A549 (cell line): Measurements from ENCODE around the gene BICC1. TPM values are rescaled to one million over a fixed set of nuclear protein-coding genes. Genes with fewer than 3 reads are reported as not detected.

Source experiments
- ATAC-seq, 2 experiments: fragments of 200-7000 bp in 1 of 2; fragments of >200 bp in 1 of 2; cut with Nextera tagmentation in 1 of 2; cut with Tn5 transposase in 1 of 2; 3 replicates each; pipeline versions ENCODE4 v1.8.0 to v1.9.1; 2018 to 2020; ENCODE audit warnings: mild to moderate bottlenecking in 1 of 2, moderate library complexity in 1 of 2
- CTCF ChIA-PET: fragments of 300-600 bp; sonication (Branson Sonifier 250); formaldehyde crosslinking; extraction: SDS; loops from one replicate; lab custom pipeline; 2021; ENCODE audit warnings: antibody characterized with exemption, inconsistent platforms; lab: Yijun Ruan, JAX
- POLR2A ChIA-PET: fragments of 350-600 bp; formaldehyde crosslinking; extraction: SDS; loops from one replicate; lab custom pipeline; 2021; ENCODE audit warnings: antibody characterized with exemption, inconsistent platforms; lab: Yijun Ruan, JAX
- DNase-seq, 2 experiments: peaks; one replicate each; pipeline versions ENCODE4 v3.0.0 to v3.0.0-alpha.2; 2011 to 2016; ENCODE audit warnings: low read depth in 1 of 2, low spot score in 1 of 2
- FAIRE-seq: peaks from 2 replicates; lab custom pipeline; 2011; peaks lifted over from hg19 to GRCh38; lab: Jason Lieb, UNC
- H3K27ac ChIP-seq, 2 experiments: fragments of >200 bp; sonication (Bioruptor Twin); formaldehyde crosslinking; 3 replicates each; pipeline ENCODE4 v1.5.1; 2016 to 2017
- H3K4me1 ChIP-seq: fragments of >200 bp; sonication (Bioruptor Twin); formaldehyde crosslinking; 3 replicates; pipeline ENCODE4 v1.6.1; 2016
- H3K4me2 ChIP-seq: fragments of >200 bp; sonication (Bioruptor Twin); formaldehyde crosslinking; 3 replicates; pipeline ENCODE4 v1.6.1; 2016
- H3K4me3 ChIP-seq: fragments of >200 bp; sonication (Bioruptor Twin); formaldehyde crosslinking; 3 replicates; pipeline ENCODE4 v1.5.1; 2016
- H3K9me3 ChIP-seq: fragments of >200 bp; sonication (Bioruptor Twin); formaldehyde crosslinking; 3 replicates; pipeline ENCODE4 v1.6.1; 2016
- BHLHE40 ChIP-seq: IDR thresholded peaks from 2 replicates; pipeline ENCODE4 v1.6.1; 2012; ENCODE audit warnings: low read depth, low read length, inconsistent platforms
- CBX2 ChIP-seq: fragments of 200-600 bp; sonication (generic); IDR thresholded peaks from 2 replicates; pipeline ENCODE4 v1.6.1; 2016; ENCODE audit warnings: low read depth, mild to moderate bottlenecking, borderline replicate concordance
- CBX8 ChIP-seq: fragments of 200-600 bp; sonication (generic); IDR thresholded peaks from 2 replicates; pipeline ENCODE4 v1.6.1; 2016
- CHD4 ChIP-seq: fragments of 200-600 bp; sonication (generic); IDR thresholded peaks from 2 replicates; pipeline ENCODE4 v1.6.1; 2016; ENCODE audit warnings: antibody characterized with exemption, mild to moderate bottlenecking, borderline replicate concordance
- ESRRA ChIP-seq: fragments of 150-350 bp; IDR thresholded peaks from 2 replicates; pipeline ENCODE4 v1.6.1; 2014; ENCODE audit warnings: mild to moderate bottlenecking, low read length, borderline replicate concordance
- FOXS1 ChIP-seq: fragments of 250-450 bp; sonication (Bioruptor Pico); IDR thresholded peaks from 2 replicates; pipeline ENCODE4 v1.5.0; 2020; ENCODE audit warnings: mild to moderate bottlenecking, moderate library complexity
- HES2 ChIP-seq: fragments of >200 bp; sonication (Bioruptor Twin); formaldehyde crosslinking; IDR thresholded peaks from 2 replicates; pipeline ENCODE4 v1.6.1; 2016
- HEYL ChIP-seq: fragments of 250-450 bp; sonication (Bioruptor Pico); IDR thresholded peaks from 2 replicates; pipeline ENCODE4 v1.8.0; 2021; ENCODE audit warnings: mild to moderate bottlenecking, moderate library complexity
- HOXB13 ChIP-seq: fragments of 250-450 bp; sonication (Bioruptor Pico); IDR thresholded peaks from 2 replicates; pipeline ENCODE4 v1.5.0; 2020; ENCODE audit warnings: low read depth, mild to moderate bottlenecking, moderate library complexity
- JUNB ChIP-seq: fragments of >200 bp; sonication (Bioruptor Twin); formaldehyde crosslinking; IDR thresholded peaks from 2 replicates; pipeline ENCODE4 v1.6.1; 2016
- KDM5A ChIP-seq: fragments of 200-600 bp; sonication (generic); IDR thresholded peaks from 2 replicates; pipeline ENCODE4 v1.6.1; 2016; ENCODE audit warnings: antibody characterized with exemption, mild to moderate bottlenecking
- MAFK ChIP-seq: fragments of 450-650 bp; IDR thresholded peaks from 2 replicates; pipeline ENCODE4 v1.6.1; 2014; ENCODE audit not compliant: partially characterized antibody
- MYC ChIP-seq: IDR thresholded peaks from 2 replicates; pipeline ENCODE4 v1.6.1; 2012; ENCODE audit warnings: mild to moderate bottlenecking, inconsistent platforms, low read length, improper control_type of control experiment, borderline replicate concordance
- NFE2L2 ChIP-seq: fragments of 150-350 bp; conservative IDR thresholded peaks from 2 replicates; pipeline ENCODE4 v1.6.1; 2014; ENCODE audit warnings: low read length
- NR3C1 ChIP-seq: fragments of >200 bp; sonication (Bioruptor Twin); formaldehyde crosslinking; IDR thresholded peaks from 3 replicates; pipeline ENCODE4 v1.6.1; 2017
- PHF8 ChIP-seq: fragments of 200-600 bp; sonication (generic); IDR thresholded peaks from 2 replicates; pipeline ENCODE4 v1.6.1; 2016; ENCODE audit warnings: low read depth, mild to moderate bottlenecking, antibody characterized with exemption, moderate library complexity, borderline replicate concordance
- POLR2AphosphoS2 ChIP-seq: conservative IDR thresholded peaks from 2 replicates; pipeline ENCODE4 v1.6.1; 2012; ENCODE audit warnings: low read length, improper control_type of control experiment, inconsistent platforms
- RCOR1 ChIP-seq: fragments of 150-350 bp; IDR thresholded peaks from 2 replicates; pipeline ENCODE4 v1.6.1; 2014; ENCODE audit warnings: antibody characterized with exemption, low read length, low read depth
- REST ChIP-seq: fragments of 200-600 bp; sonication (generic); IDR thresholded peaks from 2 replicates; pipeline ENCODE4 v1.6.1; 2016; ENCODE audit warnings: antibody characterized with exemption, mild to moderate bottlenecking, moderate library complexity
- SREBF2 ChIP-seq: fragments of 450-650 bp; IDR thresholded peaks from 2 replicates; pipeline ENCODE4 v1.6.1; 2014; ENCODE audit warnings: mild to moderate bottlenecking, moderate library complexity
- TFCP2L1 ChIP-seq: fragments of 250-450 bp; sonication (Bioruptor Pico); IDR thresholded peaks from 2 replicates; pipeline ENCODE4 v1.5.0; 2021; ENCODE audit warnings: mild to moderate bottlenecking
- ZC3H11A ChIP-seq: fragments of 450-650 bp; IDR thresholded peaks from 2 replicates; pipeline ENCODE4 v1.6.1; 2014; ENCODE audit warnings: antibody characterized with exemption, mild to moderate bottlenecking
- ZNF302 ChIP-seq: fragments of 250-450 bp; sonication (Bioruptor Pico); IDR thresholded peaks from 2 replicates; pipeline ENCODE4 v1.9.0; 2021; ENCODE audit warnings: inconsistent platforms, mild to moderate bottlenecking, moderate library complexity
- WGBS: methylation state at CpG from one replicate; pipeline ENCODE4 v1.1.6; 2017; ENCODE audit errors: missing lambda C conversion rate; 5-methylcytosine and 5-hydroxymethylcytosine counted together
- polyA plus RNA-seq, 4 experiments: library from polyadenylated mRNA; depleted of rRNA in 3 of 4; stranded (reverse); fragments of >200 nt; fragmentation: RNase III in 1 of 4; extraction: RNeasy Plus Mini Kit Qiagen cat#74134 plus additional on column Dnase treatment in 1 of 4; gene quantifications; 2 replicates in 3 of 4; 3 replicates in 1 of 4; pipeline ENCODE4 v1.2.3, GENCODE V29; 2011 to 2017
- TF ChIP-seq, protein P1 (sequence below): IDR thresholded peaks from 2 replicates; pipeline ENCODE4 v1.6.1; 2012
- TF ChIP-seq, protein P2 (sequence below): IDR thresholded peaks from 2 replicates; pipeline ENCODE4 v1.6.1; 2012
- TF ChIP-seq, protein P3 (sequence below): IDR thresholded peaks from 2 replicates; pipeline ENCODE4 v1.6.1; 2012; ENCODE audit warnings: low read depth, borderline replicate concordance

The BICC1 gene
- polyA plus RNA-seq, 2 of the 4 experiments (the other 2 are of a cell fraction) = 36.9 to 56.8 TPM

GRCh38 chr10:58546137-58546536, 33.5 kb downstream of the BICC1 start (continued):
- TF ChIP-seq, protein P1, sequence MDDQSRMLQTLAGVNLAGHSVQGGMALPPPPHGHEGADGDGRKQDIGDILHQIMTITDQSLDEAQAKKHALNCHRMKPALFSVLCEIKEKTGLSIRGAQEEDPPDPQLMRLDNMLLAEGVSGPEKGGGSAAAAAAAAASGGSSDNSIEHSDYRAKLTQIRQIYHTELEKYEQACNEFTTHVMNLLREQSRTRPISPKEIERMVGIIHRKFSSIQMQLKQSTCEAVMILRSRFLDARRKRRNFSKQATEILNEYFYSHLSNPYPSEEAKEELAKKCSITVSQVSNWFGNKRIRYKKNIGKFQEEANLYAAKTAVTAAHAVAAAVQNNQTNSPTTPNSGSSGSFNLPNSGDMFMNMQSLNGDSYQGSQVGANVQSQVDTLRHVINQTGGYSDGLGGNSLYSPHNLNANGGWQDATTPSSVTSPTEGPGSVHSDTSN = no peak
- TF ChIP-seq PHF8 = no peak
- TF ChIP-seq, all 56 proteins: peak for 0

DNA sequence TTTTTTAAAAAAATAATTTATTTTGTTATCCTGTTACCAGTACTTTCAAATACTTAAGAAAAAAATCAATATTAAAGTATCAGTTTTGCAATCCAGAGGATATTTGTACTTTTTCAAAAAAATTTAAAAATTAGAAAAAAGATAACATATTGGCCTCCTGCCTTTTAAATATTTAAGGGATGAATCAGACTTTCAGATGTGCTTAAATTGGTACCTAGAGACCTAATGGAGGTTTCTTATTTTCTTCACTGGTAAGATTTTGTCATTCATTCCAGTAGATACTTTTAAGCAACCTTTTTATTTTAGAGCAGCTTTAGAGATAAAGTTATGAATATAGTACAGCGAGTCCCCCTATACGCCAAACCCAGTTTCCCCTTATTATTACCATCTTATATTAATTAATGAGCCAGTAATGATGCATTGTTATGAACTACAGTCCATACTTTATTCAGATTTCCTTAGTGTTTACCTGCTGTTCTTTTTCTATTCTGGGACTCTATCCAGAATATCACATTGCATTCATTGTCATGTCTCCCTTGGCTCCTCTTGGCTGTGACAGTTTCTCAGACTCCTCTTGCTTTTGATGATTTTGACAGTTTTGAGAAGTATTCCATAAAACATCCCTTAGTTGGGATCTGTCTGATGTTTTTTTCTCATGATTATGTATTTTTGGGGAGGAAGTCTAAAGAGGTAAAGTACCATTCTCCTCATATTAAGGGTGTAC, 34.2 kb downstream of the BICC1 start:
- Histone ChIP-seq H3K4me1 (peaks cover 62% of the 10 kb centered on the region), H3K4me2 (peak overlapping the region; percentile 37), H3K9me3 (no peaks in the 10 kb centered on the region), H3K4me3 (no peak overlapping the region), H3K27ac (peak overlapping the region in 1 of 2 experiments; percentile 57; a peak in 3 of 6 replicates)
- DNase-seq (no peak), ATAC-seq (no peak), FAIRE-seq (no peak)
- CTCF ChIA-PET = interaction anchor here (0.7 kb wide), 1 partner anchor 76 kb away, joined by 3 read pairs; no protein-coding TSS in a partner anchor
- TF ChIP-seq NR3C1 (no peak), HEYL (CRISPR knock-in tag) (no peak), BHLHE40 (no peak), CBX8 (no peak), HOXB13 (CRISPR knock-in tag) (no peak), POLR2AphosphoS2 (no peak), CBX2 (no peak), SREBF2 (no peak), RCOR1 (no peak), ZNF302 (CRISPR knock-in tag) (no peak), NFE2L2 (no peak), MYC (no peak)
- TF ChIP-seq, protein P2, sequence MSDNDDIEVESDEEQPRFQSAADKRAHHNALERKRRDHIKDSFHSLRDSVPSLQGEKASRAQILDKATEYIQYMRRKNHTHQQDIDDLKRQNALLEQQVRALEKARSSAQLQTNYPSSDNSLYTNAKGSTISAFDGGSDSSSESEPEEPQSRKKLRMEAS = no peak
- WGBS = 96% methylated on average over 2 of the region's 2 CpGs
- POLR2A ChIA-PET = no interaction called here

DNA sequence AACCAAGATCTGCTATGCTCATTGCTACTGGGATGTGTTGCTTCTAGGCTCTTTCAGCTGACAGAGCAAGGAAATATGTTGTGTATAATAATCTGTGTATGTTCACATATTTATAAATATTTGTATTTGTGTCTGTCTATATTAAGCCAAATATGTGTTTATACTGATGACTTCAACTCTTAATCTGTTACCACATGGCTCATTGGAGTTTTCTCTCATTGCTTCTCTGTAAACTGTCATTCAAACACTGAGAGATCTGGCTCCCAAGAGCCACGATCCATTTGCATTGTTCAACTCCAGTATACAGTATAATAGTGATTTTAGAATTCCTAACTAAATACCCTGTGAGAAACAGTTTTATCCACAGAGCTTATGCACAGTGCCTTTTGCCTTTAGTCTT, 35.3 kb downstream of the BICC1 start:
- DNase-seq (no peak), FAIRE-seq (no peak), ATAC-seq (no peak)
- H3K4me1 ChIP-seq = peaks cover 61% of the 10 kb centered on the region
- H3K4me2 ChIP-seq = 0 out of 3 replicates have a peak overlapping the region, but pooled peaks have one; percentile 4
- ChIA-PET CTCF (no interaction called here), POLR2A (no interaction called here)
- H3K4me3 ChIP-seq = no peak overlapping the region
- H3K27ac ChIP-seq = peak overlapping the region in 1 of 2 experiments; percentile 11; a peak in 1 of 6 replicates
- 52% methylated on average over 1 of the region's 1 CpG for WGBS
- H3K9me3 ChIP-seq = no peaks in the 10 kb centered on the region
- TF ChIP-seq, protein P3, sequence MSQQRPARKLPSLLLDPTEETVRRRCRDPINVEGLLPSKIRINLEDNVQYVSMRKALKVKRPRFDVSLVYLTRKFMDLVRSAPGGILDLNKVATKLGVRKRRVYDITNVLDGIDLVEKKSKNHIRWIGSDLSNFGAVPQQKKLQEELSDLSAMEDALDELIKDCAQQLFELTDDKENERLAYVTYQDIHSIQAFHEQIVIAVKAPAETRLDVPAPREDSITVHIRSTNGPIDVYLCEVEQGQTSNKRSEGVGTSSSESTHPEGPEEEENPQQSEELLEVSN = no peak
- TF ChIP-seq REST (no peak), MAFK (no peak), FOXS1 (no peak), NFE2L2 (no peak), HES2 (no peak), JUNB (no peak), CHD4 (no peak), ESRRA (no peak), ZC3H11A (no peak), TFCP2L1 (no peak), KDM5A (no peak), CBX8 (no peak), NR3C1 (no peak)
